ENCODE measurements around the gene HAGH.

HAGH gene

DNA sequence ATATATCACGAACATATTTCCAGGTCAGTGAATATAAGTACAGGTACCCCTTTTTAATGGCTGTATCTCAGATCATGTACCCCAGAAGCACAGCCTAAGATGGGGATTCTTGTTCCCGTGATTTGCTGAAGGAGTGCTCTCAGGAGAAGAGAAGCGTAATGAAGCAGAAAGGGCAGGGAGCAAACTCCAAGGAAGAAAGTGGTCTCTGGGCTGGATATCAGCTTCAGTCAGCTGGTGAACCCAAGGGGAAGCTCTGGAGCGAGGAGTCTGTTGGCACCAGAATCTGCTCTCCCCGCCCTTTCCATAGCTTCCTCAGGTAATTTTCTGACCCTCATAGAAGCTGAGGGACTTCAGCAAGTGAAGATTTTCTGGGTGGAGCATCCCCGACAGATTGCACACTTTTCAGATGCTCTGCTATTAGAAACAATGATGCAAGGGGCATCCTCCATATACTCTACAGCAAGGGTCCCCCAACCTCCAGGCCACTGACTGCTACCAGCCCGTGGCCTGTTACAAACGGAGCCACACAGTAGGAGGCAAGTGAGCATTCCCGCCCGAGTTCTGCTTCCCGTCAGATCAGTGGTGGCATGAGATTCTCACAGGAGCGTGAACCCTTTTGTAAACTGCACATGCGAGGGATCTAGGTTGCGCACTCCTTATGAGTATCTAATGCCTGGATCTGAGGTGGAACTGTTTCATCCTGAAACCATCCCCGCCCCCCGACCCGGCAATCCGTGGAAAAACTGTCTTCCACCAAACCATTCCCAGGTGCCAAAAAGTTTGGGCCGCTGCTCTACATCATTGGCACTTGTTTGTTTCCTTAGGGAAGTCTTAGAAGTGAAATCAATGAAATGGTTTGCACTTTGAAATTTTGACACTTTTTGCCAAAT is 4.8 kb upstream of the HAGH start:
- DNase-seq (ENCODE audit: low read depth) = no peak

DNA sequence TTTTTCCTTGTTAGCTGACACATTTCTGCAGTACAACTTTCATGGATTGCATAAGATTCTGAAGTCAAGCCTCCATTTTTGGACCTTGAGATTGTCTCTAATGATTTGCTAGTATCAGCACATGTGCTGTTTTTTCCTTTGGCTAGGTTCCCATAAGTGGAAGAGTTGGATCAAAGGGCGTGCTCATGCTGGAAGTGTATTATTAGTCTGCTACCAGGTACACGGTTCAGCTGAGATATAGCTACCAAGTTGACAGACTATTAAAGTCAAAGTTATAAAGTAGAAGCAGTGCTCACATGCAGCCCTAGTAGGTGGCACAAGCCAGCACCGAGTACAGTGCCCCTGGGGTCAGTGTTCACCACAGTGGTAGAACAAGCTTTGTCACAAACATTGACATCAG is 3.6 kb upstream of the HAGH start:
- no peak for DNase-seq (ENCODE audit: low read depth)

DNA sequence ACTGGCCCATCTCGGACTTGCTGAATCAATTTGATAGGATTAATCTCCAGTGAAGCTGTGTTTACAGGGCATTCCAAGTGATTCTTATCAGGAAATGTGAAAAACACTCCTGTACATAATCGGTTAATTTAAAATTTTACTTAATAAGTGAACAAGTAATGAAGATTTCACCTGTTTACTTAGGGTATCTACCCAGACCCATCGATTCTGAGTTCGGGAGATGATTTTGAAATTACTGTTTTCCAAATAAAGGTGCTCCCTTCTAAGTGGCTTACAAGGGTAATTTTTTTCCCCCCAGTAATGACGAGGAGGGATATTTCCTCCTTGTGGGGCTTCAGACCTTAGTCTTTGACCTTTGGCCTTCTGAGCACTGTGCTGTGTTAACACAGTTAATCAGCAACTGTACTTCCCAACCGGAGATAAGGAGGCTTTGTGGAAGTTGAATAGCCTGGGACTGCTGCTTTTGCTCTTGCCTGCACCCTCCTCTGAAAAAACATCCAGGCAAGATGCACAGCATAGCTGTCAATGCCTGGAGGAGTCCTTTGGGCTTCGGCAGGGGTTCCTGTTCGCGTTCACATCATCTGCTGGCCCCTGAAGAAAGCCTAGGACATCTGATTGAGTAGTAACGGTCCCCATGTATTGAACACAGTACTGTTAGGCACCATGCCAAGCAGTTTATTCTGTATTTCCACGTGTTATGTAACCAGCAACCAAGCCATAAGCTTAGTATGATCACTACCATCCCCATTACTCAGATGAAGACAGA is 2.2 kb upstream of the HAGH start:
- DNase-seq (ENCODE audit: low read depth) = no peak

DNA sequence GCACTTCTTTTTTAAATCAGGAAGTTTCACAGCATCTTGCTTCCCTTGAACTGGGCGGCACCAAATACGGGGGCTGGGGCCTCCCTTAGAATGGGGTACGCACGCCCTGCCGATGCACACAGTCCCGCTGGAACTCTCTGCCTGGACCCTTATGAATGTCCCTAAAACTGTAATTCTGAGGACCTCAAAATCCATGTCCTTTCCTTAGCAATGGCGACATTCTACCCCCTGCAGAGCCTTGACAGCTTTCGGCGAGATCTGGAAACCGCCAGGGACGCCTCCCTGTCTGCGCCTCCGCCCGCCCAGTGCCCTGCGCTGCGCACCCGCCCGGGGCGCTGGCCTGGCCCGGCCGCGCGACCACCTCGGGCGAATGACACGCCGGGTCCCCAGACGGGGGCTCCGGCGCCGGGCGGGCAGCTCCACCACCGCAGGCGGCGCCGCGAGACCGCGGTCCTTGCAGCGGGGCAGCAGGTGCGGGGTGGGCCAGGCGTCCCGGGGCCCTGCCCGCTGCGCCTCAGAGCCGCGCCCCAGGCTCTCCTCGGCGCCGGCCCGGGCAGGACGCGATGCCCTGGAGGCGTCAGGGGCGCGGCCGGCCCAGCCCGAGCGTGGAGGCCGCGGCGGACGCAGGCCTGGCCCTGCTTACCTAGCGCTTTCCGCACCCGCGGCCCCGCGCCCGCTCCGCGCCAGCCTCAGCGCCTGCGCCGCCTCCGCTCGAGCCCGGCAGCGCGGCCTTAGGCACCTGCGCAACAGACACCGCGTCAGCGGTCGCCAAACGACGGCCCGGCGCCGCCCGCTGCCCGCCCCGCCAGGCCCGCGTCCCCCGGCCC is 548 bp downstream of the HAGH start:
- DNase-seq (ENCODE audit: low read depth) = no peak

DNA sequence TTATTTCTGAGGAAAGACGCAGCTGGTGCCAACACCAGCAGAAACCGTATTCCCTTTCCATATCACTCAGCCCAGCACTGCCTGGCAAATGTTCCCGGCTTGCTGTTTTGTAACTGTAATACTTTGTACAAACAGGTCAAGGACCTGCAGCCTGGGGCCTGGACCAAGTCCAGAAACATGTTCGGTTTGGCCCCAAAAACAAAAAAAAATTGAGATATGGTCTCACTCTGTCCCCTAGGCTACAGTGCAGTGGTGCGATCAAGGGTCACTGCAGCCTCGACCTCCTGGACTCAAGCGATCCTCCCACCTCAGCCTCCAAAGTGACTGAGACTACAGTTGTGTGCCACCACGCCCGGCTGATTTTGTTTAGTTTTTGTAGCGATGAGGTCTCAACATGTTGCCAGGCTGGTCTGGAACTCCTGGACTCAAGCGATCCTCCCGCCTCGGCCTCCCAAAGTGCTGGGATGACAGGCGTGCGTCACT is 1.2 kb downstream of the HAGH start:
- no peak for DNase-seq (ENCODE audit: low read depth)

DNA sequence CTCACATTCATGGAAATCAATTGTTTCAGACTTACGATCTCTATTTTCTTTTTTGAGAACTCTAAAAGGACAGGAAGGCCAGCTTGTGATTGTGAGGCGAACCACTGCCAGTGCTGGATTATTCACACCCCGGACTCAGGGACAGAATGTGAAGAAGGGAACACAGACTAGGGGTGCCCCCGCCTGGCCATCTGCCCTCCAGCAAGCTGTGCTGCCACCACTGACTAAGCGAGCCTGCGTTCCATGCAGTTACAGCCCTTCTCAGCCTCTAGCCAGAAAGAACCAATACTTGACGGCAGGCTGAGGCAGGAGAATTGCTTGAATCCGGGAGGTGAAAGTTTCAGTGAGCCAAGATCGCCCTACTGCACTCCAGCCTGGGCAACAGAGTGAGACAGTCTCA is 2.8 kb downstream of the HAGH start:
- no peak for DNase-seq (ENCODE audit: low read depth)

DNA sequence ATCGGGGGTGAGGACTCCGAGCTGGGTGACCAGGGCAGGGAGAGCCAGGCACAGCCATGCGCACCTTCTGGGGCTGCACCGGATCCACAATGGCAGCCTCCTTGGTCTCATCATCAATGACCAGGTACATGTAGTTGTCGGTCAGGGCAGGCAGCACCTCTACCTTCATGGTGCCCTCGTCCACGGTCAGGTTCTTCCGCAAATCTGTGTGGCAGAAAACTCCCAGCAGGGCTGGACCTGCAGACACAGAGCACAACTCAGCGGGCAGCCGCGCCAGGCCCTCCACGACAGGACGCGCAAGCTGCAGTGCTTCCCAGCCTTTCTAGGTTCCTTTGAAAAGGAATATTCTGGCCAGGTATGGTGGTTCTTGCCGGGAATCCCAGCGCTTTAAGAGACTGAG is 3.8 kb downstream of the HAGH start:
- no peak for DNase-seq (ENCODE audit: low read depth)

DNA sequence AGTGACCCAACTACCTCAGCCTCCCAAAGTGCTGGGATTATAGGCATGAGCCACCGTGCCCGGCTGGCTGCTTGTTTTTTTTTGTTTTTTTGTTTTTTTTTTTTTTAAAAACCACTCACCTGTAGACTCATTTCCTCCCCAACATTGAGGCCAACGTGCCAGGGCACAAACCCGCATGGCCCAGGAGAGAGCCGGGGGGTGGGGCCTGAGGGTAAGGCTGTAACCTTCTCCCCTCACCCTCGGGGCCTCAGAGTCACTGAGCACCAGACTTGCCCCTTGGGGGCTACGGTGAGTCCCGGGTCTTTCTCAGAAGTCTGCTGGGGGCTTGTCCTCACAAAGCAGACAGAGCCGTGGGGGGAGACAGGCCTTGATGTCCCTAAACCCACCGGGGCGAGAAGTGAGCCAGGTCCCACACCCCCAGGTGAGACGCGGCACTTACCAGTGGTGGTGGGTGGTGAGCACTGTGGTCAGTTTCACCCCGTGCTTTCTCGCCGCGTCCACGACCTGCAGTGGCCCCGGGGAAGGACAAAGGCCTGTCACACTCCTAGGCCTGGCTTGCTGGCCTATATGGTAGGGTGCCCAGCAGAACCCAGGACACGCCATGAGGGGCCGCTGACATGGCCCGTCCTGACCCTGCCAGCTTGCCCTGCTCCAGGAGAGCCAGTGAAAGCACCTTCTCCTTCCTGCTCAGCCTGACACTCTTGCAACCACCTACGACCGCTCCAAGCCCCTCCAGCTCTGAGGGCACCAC is 4.6 kb downstream of the HAGH start:
- DNase-seq (ENCODE audit: low read depth) = no peak

DNA sequence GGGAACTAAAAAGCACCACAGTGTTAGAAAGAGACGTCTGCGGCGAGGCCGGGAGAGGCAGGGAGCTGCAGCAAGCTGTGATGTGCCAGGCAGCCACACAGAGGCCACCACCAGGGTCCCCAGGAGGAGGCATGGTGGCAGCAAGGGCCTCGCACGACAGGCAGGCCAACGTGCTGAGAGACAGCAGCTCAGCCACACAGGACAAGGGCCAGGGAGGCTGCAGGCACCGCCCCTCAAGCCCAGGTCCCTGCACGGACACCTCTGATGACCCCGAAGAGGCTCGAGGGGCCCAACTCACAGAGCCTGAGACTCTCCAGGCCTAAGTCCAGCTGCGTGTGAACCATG is 5.7 kb downstream of the HAGH start:
- DNase-seq (ENCODE audit: low read depth) = no peak

DNA sequence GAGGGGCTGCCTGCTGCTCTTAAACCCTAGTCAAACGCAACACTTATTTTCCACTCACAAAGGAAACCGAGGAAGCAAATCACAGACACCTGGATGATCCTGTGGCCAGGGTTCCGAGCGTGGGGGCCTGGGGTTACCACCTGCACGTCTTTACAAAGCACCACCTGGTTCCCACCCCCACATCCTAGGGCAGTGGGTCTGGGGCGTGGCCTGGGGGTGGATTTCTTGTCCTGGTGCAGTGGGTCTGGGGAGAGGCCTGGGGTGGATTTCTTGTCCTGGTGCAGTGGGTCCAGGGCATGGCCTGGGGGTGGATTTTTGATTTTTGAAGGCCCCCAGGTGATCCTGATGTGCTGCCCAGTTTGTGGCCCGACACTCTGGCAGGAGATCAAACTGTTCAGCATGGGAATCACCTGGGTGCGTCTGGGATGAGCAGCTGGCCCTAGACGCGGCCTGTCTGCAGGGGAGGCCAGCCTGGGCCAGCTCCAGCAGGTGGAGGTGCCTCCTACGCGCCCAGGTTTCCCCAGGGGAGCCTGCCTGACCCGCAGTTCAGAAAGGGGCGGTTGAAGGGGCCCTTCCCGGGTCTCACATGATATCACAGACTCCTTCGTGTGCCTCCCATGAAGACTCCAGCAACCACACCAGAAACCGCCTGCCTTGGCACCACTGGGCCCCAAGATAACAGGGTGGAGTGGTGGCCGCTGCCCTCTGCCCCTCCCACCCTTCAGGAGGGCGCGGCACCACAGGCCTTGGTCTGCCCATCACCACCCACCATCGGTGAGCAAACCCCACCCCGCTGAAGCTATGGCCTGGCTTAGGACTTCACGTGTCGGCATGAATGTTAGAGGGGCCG is 6.3 kb downstream of the HAGH start:
- no peak for DNase-seq (ENCODE audit: low read depth)

DNA sequence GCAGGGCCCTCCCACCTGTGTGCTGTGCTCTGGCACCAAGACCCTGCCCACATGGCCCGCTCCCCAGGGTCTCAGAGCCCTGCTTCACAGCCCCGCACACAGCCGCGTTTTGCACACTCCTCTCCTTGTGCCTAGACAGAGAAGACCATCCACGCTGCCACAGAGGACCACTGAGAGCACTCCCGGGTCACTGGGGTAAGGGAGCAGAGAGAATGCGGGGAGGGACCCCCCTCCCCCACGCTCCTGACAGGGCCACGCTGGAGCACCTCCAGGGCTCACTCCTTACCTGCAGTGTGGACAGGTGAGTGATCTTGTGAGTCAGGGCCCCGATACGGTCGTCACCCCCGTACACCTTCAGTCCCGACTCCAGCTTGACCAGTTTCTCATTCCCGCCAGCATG is 7.0 kb downstream of the HAGH start:
- no peak for DNase-seq (ENCODE audit: low read depth)

DNA sequence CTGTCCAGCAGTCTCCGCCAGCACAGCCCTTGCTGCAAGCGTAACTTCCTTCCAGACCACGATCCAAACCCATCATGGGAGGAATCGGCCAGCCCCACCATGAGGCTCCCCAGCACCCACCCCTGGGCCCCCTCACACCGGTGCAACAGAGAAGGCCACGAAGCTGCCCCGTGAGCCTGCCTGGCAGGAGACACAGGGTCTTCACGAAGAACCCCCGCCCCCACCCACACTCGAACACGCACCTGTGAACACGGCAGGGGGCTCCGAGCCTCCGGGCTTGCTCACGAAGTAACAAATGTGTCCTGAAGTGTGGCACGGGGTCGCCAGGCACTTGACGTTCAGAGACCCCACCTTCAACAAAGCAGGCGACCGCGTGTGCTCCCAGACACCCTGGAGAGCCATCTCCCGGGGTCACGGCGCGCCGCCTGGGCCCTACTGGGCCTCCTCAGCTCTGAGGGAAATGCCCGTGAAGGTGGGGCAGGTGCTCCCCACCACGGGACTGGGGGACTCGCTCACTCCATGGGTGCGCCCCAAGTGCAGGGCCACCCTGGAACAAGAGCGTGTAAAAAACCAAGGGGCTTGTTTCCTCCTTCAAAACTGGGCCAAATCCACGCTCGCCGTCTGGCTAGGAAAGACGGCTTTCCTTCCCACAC is 7.6 kb downstream of the HAGH start:
- DNase-seq (ENCODE audit: low read depth) = no peak

DNA sequence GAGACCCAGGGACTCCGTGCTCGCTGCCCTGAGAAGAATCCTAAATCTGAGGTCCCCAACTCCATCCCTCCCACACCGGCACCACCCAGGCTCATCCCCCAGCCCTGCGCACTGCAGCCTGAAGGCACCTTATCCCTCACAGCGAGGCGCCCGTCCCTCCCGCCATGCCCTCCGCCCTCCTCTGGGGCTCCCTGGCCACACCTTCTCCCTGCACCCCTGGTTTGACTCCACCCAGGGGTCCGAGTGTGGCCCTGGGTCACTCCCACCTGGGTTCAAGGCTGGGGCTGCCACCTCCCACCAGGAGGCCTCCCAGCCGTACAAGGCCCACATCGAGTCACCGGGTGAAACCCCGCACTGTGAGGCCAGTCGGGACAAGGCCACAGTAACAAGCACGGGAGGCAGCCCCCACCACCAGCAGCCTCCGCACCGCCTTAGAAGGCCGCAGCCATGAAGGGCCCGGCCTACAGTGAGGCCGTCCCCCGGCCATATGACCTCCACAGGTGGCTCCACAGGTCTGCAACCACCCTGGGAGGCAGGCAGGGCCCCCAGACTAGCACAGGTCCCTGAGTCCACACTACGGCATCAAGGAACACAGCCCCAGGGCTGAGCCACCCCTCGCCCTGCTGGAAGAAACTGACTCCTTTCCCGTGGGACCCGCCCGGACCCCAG is 8.3 kb downstream of the HAGH start:
- DNase-seq (ENCODE audit: low read depth) = no peak

DNA sequence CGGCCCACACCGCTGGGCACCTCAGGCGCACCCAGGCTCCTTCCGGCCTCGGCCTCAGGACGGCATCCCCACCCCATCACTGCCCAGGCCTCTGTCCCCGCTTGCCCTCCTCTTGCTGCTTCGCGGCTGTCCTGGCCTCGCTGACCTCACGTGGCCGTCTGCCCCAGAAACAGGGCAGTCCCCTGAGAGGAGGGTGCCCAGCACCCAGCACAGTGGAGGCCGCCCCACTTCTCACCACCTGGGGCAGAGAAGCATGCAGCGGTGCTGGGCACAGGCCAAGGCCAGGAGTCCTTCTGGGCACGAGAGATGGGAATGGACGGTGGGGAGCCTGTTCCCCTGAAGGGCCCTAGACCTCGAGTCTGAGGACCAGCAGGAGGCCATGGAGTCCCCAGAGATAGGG is 8.9 kb downstream of the HAGH start:
- no peak for DNase-seq (ENCODE audit: low read depth)

DNA sequence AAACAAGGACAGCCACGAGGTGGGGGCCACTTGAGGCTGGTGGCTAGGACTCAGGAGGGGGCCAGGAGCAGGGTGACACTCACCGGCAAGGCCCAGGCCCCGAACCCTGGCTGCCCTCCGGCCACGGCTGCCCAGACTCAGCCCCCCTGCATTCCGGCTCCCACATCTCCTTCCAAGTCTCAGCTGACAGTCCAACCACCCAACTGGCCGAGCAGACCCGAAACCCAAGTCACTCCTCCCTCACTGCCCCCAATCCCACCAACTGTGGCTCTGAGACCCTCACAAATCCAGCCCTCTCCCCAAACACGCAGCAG is 9.4 kb downstream of the HAGH start:
- DNase-seq (ENCODE audit: low read depth) = no peak

DNA sequence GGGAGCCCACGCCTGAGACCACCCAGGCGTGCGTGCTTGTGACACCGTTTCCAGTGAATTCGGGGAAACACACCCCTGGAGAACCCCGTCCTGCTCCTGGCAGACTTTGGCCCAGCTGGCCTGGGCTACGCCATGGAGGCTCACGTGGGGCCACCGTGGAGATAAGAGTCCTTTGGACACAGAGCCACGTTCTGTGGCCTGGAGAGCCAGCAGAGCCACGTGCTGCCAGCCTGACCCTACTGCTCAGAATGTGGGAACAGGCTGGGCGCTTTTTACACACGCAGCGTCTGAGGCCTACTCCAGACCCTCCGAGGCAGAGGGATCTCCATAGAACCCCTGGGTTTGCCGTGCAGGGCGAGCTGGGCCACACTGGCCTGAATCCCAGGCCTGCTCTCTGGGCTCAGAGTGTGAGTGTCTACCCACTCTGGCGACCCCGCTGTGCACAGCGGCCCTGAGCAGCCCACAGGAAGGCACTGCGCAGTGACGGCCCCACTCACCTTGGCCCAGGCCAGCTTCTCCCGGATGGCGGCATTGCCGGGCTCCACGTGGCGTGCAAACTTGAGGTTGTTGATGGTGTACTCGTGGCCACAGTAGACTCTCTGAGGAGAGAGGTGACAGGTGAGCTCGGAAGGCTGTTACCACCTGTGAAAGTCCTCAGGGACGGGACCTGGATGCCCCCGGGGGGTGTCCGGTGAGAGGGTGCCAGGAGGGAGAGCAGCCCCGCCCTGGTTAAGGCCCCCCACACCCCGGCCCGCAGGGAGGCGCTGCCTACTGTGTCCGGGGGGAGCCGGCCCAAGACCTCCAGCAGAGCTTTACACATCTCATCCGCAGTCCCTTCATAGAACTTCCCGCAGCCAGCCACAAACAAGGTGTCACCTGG is 10.0 kb downstream of the HAGH start:
- no peak for DNase-seq (ENCODE audit: low read depth)

DNA sequence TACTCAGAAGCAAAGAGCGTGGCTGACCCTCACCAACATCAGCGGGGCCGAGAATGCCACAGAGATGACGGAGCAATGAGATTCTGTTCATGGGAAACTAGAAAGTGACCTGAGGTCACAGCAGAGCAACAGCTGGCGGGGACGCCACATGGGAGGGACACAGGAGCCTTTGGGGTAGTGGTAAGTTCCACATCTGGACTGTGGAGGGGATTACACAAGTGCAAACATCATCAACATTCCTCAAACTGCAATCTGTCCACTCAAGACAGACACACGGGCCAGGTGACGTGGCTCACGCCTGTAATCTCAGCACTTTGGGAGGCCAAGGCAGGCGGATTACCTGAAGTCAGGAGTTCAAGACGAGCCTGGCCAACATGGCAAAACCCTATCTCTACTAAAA is 11.2 kb downstream of the HAGH start:
- DNase-seq (ENCODE audit: low read depth) = no peak

DNA sequence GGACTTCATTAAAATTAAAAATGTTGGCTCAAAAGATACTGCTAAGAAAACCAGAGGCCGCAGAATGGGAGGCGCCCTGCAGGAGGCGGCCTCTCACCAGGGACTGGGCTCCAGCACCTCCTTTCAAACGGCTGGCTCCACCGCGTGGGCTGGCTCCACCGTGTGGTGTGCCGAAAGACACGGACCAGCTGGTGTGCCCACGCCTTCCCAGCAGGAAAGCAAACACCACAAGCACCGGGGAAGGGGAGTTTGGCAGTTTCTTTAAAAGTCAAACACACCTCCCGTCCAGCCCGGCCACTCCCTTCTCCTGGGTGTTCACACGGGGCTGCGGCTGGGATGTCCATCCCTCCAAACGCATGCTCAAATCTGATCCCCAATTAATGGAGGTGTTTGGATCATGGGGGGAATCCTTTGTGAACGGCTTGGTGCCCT is 13.9 kb downstream of the HAGH start:
- DNase-seq (ENCODE audit: low read depth) = no peak

DNA sequence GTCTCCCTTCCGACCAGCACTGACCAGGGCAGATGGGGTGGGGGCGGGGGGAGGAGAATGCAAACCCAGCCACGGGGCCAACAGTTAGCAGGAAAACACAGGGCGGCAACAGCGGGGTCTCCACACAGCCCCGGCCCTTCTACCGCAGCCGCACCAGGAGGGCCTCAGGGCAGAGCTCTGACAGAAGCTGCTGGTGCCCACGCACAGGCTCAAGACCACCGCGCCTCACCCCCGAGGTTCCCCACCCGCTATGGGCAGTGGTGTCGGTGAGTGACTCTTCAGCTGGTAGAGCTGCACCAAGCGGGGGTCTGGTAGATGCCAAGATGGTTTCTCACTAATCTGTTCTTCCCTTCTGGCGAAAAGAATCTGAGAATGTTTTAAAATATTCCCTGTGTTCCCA is 16.1 kb downstream of the HAGH start:
- DNase-seq (ENCODE audit: low read depth) = no peak
